Activated CD4-positive, CD25-positive, alpha-beta regulatory T cell (primary cell): ENCODE results near the gene TMEM25.
"Not testable (repeated sequence)": the region's sequence is repeated elsewhere in the genome, so short reads cannot be mapped to it uniquely, and the experiment has no call there.

ENCODE experiments used
- DNase-seq, 4 experiments: peaks; one replicate each; lab custom pipeline; 2025; lab: John Stamatoyannopoulos, UW

TMEM25 gene

DNA sequence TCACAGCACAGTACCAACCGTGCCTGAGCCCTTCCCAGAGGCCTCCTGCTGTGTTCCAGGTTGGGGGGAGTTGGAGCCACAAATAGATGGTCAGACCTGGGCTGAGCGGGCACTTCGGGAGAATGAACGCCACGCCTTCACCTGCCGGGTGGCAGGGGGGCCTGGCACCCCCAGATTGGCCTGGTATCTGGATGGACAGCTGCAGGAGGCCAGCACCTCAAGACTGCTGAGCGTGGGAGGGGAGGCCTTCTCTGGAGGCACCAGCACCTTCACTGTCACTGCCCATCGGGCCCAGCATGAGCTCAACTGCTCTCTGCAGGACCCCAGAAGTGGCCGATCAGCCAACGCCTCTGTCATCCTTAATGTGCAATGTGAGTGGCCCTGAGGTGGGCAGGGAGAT lies 1.1 kb downstream of the TMEM25 start:
- no peak for DNase-seq

DNA sequence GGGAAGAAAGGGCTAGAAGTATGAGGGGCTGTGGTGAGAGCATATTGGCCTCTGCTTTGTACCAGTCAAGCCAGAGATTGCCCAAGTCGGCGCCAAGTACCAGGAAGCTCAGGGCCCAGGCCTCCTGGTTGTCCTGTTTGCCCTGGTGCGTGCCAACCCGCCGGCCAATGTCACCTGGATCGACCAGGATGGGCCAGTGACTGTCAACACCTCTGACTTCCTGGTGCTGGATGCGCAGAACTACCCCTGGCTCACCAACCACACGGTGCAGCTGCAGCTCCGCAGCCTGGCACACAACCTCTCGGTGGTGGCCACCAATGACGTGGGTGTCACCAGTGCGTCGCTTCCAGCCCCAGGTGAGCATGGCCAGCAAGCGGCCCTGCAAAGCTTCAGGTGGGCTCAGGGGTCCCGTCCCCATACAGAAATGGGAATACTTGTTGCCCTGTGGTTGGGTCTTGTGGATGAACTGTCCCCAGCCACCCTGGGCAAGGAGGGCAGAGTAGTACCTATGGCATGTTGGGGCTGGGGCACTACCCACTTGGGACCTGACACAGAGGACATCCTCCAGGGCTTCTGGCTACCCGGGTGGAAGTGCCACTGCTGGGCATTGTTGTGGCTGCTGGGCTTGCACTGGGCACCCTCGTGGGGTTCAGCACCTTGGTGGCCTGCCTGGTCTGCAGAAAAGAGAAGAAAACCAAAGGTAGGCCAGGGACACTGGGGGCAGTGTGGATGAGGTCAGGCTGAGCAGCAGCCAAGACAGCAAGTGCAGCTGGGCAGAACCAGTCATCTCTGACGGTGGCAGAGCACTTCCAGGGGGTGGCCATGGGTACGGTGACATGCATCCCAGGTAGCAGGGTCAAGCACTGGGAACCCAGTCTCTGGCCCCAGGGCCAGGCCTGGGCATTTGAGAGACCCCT lies 2.1 kb downstream of the TMEM25 start:
- no peak for DNase-seq

DNA sequence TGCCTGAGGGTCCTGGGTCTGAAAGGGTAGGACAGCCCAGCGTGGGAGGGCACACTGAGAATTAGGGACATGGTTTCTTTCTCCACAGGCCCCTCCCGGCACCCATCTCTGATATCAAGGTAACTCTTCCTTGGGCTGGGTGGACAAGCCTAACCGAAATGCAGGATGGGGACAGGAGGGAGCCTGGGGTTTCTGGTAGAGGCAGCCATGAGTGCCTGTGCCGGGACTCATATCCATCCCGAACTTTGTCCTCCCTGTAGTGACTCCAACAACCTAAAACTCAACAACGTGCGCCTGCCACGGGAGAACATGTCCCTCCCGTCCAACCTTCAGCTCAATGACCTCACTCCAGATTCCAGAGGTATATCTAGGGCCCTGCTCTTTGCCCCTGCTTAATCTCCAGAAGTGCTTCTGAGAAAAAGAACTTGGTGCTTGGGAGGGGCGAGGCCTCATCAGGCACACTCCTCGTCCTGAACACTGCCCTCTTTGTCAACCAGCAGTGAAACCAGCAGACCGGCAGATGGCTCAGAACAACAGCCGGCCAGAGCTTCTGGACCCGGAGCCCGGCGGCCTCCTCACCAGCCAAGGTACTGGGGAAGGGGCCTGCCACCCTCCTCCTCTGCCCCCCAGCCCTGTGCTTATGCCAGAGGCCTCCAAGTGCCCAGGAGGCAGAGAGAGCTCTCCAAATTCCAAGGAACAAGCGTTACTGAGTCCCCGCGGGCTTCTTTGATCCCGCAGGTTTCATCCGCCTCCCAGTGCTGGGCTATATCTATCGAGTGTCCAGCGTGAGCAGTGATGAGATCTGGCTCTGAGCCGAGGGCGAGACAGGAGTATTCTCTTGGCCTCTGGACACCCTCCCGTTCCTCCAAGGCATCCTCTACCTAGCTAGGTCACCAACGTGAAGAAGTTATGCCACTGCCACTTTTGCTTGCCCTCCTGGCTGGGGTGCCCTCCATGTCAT lies 3.1 kb downstream of the TMEM25 start:
- DNase-seq = no peak

DNA sequence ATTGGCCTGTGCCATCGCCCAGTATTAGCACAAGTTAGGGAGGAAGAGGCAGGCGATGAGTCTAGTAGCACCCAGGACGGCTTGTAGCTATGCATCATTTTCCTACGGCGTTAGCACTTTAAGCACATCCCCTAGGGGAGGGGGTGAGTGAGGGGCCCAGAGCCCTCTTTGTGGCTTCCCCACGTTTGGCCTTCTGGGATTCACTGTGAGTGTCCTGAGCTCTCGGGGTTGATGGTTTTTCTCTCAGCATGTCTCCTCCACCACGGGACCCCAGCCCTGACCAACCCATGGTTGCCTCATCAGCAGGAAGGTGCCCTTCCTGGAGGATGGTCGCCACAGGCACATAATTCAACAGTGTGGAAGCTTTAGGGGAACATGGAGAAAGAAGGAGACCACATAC lies 4.3 kb downstream of the TMEM25 start:
- DNase-seq = no peak

DNA sequence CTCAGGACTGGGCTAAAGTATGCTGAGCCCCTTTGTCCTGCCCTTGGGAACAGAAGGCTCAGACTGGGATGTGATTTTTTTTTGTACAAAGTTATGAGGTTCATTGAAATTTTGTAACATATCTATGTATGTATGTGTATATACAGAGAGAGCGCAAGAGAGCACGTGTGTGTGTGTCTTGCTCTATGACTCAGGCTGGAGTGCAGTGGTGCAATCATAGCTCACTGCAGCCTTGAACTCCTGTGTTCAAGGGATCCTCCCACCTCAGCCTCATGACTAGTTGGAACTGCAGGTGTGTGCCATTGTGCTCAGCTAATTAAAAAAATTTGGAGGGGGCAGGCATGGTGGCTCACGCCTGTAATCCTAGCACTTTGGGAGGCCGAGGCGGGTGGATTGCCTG lies 5.7 kb downstream of the TMEM25 start:
- DNase-seq = no peak

DNA sequence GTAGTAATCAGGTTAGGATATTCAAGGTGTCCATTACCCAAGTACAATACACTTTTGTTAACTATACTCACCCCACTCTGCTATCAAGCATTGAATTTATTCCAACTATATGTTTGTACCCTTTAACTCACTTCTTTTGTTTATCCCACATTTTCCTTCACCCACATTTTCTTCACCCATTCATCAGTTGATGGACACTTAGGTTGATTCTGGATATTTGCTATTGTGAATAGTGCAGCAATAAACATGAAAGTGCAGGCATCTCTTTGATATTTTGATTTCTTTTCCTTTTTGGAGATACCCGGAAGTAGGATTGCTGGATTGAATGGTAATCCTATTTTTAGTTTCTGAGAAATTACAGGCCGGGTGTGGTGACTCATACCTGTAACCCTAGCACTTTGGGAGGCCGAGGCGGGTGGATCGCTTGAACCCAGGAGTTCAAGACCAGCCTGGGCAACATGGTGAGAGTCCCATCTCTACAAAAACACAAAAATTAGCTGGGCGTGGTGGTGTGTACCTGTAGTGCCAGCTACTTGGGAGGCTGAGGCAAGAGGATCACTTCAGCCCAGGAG lies 6.5 kb downstream of the TMEM25 start:
- no peak for DNase-seq

DNA sequence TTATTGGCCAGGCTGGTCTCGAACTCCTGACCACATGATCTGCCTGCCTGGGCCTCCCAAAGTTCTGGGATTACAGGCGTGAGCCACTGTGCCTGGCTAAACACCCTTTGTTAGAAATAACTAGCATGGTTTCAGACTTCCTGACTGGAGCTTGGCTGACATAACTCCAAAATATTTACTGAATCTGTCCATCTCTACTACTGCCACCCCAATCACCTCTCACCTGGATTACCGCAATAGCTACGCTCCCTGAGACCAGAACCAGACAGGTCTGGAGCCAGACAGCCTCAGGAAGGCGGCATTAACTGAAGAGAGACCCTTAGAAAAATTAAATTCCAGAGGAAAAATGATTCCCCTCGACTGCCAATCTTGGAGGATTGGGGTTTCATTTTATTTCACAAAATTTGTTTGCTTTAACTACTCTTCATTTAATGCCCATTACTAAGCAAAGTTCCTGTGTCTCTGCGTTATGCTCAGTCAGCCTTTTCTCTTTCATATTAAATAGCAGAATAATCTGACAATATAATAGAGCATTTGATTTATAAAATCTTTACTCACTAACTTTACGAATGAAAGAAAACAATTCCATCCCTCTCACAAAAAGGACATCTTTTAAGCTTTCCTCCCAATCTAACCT lies 13.1 kb downstream of the TMEM25 start:
- DNase-seq = no peak

DNA sequence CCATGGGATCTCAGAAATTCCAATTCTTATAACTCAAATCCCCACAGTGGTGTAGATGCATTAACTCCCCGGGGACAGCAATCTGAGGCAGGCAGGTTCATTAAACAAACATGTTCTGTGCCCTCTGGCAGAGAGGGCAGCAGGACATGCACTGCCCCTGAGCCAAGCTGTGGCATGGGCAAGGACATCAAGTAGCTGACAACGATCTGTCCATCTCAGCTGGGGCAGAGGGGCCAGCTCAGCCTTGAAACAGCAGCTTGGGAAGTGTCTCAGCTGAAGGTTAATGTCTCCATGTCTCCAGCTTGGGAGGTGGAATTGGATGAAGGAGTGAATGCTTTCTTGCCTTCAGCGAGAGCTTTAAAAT lies 13.6 kb downstream of the TMEM25 start:
- no peak for DNase-seq

DNA sequence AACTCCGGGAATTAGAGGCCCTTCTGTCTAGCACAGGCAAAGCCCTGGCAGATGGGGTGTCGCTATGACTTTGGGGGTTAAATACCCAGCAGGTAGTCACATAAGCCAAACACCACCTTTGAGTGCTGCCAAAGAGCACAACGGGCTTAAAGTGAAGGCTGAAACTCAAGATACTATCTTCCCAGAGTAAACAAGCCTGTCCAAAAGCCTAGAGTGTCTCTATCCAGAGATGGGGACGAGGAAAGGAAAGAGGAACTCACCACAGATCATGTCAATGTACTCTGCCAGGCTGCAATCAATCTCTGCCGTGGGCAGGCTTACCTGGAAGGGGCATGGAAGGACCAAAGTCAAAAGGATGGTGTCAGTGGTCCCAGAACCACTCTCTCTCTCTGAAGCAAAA lies 14.5 kb downstream of the TMEM25 start:
- DNase-seq = no peak

DNA sequence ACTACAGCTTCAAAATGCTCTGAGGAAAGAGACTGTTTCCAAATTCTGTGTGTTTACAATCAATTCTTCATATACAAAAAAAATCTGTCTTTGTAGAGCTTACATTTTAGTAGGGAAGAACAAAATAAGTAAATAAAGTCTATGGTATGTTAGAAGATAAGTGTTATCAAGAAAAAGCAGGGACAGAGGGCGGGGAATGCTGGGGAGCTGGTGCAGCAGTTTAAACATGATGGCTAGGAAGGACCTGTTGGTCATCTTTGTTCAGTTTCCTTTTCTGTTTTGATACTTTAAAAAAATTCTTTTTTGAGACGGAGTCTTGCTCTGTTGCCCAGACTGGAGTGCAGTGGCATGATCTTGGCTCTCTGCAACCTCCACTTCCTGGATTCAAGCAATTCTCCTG lies 16.1 kb downstream of the TMEM25 start:
- no peak for DNase-seq

DNA sequence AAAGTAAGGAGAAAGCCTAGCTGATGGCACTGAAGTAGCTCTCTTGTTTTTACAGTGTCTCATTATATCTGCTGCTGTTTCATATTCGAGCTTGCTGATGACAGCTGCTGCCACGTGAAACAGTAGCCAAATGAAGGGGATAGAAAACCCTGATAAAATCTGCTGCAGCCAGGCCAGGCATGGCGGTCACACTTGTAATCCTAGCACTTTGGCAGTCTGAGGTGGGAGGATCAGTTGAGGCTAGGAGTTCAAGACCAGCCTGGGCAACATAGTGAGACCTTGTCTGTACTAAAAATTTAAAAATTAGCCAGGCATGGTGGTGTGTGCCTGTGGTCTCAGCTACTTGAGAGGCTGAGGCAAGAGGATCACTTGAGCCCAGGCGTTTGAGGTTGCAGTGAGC lies 21.3 kb downstream of the TMEM25 start:
- no peak for DNase-seq

DNA sequence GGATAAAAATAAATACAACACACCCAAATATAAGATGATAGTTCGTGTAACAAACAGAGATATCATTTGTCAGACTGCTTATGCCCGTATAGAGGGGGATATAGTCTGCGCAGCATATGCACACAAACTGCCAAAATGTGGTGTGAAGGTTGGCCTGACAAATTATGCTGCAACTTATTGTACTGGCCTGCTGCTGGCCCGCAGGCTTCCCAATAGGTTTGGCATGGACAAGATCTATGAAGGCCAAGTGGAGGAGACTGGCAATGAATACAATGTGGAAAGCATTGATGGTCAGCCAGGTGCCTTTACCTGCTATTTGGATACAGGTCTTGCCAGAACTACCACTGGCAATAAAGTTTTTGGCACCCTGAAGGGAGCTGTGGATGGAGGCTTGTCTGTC lies 29.8 kb downstream of the TMEM25 start:
- DNase-seq = no peak

DNA sequence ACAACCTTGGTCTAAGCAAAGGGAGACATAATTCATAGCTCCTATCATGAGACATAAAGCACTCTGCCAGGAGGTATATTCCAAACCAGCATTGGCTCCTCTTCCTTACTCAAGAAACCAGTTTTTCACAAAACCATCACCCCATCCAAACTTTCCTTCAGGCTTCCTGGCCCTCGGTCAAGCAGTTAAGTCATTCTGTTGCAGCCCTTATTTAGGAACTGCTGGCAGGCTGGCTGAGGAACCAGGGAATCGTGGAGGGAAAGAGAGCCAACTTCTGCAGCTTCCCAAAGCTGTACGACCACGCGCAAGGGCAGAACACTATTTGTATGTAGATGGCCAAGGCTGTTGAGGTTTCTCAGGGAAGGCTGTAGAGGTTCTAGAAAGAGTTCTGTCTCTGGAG lies 34.1 kb downstream of the TMEM25 start:
- DNase-seq = no peak

DNA sequence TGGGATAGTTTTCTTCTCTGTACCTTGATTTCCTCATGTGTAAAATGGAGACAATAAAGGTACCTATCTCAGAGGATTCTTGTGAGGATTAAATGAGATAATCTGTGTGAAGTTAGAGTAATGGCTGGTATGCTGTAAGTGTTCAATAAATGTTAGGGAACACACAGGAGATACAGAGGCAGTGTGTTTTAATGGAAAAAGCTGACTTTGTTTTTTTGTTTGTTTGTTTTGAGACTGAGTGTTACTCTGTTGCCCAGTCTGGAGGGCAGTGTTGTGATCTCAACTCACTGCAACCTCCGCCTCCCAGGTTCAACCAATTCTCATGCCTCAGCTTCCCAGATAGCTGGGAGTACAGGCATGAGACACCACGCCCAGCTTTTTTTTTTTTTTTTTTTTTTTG lies 38.7 kb downstream of the TMEM25 start:
- DNase-seq = no peak

DNA sequence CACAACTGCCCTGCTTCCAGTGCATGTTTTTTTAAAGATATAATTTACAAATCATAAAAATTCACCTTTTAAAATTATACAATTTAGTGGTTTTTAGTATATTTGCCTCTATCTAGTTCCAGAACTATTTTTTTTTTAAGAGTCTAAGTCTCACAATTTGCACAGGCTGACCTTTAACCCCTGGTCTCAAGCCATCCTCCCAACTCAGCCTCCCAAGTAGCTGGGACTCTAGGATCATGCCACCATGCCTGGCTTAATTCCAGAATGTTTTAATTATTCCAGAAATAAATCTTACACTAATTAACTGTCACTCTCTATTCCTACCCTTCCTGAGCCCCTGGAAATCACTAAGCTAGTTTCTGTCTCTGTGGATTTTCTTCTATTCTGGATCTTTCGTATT lies 39.8 kb downstream of the TMEM25 start:
- DNase-seq = no peak

DNA sequence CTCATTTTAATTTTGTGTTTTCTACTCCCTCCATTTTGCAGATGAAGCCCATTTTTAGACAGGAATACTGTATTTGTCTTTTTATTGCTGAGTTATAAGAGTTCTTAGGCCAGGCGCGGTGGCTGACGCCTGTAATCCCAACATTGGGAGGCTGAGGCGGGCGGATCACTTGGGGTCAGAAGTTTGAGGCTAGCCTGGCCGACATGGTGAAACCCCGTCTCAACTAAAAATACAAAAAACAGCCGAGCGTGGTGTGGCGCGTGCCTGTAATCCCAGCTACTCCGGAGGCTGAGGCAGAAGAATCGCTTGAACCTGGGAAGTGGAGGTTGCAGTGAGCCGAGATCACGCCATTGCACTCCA lies 40.7 kb downstream of the TMEM25 start:
- not testable (repeated sequence) for DNase-seq

DNA sequence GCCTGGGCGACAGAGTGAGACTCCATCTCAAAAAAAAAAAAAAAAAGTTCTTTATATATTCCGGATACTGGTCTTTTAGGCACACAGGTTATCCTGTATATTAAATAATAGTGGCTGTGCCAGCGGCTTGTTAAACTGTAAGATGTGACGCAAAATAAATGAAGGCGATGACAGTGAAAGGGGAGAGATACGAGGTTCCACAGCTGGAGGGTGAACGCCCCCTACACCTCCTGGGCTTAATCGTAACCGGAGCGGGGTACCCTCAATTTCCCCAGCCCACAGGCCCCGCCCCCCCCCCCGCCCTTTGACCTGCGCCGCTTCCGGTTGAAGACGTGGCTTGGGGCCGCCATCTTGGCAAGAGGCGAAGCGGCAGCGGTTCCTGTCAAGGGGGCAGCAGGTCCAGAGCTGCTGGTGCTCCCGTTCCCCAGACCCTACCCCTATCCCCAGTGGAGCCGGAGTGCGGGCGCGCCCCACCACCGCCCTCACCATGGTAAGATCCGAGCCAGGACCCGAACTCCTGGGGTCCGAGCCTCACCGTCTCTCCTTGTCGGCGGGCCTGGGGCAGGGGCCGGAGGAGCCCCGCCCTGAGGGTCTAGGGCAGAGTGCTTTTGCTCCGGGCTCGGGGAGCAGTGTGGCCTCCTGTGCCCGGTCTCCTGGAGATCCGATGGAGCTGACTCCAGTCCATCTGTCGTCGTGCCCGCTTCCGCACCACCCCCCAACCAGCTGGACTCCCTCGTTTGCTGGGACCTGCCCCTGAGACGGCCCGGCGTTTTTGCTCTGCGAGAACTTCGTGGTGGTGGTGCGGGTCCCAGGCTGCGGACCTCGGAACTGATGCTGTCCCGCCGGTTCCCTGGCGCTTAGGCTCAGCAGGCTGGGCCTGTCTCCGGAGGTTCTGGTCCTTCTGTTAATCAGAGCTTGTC lies 41.3 kb downstream of the TMEM25 start, which contains the start of gene ARCN1:
ARCN1 (plus strand) TSS at position 349 of the 920 bp plus-strand sequence; CDS start at position 488, 139 bp downstream.
- DNase-seq = peak; percentile 65 to 76 (median 73)

DNA sequence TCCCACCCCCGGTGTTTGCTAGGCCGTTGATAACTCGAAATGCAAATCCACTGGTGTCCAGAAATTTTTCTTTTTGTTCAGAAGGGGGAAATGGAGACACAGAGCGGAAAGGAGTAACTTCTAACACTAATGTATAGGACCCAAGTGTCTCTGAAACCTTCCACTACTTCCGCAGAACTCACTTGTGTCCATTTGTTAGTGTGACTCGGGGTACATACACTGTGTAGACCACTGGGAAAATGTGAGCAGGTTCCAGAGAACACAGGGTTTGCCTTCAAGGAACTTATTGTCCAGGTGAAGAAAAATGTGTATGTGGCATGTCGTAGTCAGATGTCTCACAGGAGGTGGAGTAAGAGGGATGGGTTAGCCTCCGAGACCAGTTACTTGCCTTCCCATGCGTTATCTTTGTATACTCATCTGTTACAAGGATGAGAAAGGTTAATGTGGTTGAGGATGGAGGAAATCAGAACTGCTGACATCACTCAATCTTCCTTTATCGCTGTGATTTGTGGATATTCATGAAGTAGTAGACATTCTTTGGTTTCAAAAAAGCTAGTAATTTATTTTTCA lies 42.1 kb downstream of the TMEM25 start:
- no peak for DNase-seq

DNA sequence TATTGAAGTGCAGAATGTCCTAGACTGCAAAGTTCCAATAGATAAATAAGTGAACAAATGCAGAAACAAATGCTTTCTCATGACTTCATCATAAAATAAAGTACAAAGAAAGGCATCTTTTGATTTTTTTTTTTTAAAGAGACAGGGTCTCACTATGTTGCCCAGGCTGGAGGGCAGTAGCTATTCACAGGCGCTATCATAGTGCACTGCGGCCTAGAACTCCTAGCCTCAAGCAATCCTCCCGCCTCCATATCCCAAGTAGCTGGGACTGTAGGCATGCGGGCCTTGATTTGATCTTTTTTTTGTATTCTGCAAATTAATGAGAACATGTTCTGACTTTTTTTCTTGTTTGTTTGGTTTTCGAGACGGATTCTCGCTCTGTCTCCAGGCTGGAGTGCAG lies 43.6 kb downstream of the TMEM25 start:
- no peak for DNase-seq

DNA sequence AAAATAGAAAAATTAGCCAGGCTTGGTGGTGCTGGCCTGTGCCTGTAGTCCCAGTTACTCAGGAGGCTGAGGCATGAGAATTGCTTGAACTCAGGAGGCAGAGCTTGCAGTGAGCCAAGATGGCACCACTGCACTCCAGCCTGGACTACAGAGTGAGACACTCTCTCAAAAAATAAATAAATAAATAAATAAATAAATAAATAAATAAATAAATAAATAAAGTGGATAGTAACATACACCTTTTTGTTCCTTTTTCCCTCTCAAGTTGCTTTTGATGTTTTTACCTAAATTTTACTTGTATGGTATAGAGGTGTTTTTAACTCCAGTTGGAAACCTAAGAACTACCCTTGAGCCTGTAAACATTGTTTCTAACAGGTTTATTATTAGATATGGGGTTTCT lies 47.0 kb downstream of the TMEM25 start:
- not testable (repeated sequence) for DNase-seq

DNA sequence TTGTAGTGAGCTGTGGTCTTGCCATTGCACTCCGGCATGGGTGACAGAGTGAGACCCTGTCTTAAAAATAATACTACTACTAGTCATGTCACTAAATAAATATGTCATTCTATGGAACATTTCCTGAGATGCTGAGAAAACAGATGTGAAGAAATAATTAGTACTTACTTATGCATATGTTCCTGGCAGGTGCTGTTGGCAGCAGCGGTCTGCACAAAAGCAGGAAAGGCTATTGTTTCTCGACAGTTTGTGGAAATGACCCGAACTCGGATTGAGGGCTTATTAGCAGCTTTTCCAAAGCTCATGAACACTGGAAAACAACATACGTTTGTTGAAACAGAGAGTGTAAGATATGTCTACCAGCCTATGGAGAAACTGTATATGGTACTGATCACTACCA lies 50.1 kb downstream of the TMEM25 start:
- no peak for DNase-seq
